Measurements from ENCODE around the gene PRDM7.
"Not testable (repeated sequence)": the region's sequence is repeated elsewhere in the genome, so short reads cannot be mapped to it uniquely, and the experiment has no call there.

DNA sequence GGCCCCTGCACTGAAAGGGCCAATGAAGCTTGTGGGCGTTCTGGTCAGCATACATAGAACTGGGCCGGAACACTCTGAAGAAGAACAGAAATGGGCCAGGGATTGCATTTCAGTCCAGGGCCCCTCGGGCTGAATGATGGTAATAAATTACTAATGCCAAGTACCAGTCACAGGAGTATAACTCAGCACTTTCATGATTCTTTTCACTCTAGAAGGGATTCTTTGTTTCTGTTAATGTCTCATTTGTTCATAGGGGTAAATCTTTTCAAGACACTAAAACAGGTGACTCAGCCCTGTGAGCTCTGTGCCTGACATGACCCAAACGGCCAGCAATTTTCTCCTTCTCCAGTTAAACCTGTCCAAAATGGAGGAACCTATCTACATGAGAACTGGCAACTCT is 15.7 kb upstream of the PRDM7 start:
- TF ChIP-seq FOXJ3 (CRISPR knock-in tag; IDR thresholded peaks at IDR 0.05; ENCODE audit: borderline replicate concordance); NR3C1 (CRISPR knock-in tag; conservative IDR thresholded peaks at IDR 0.05; ENCODE audit: low read depth); NR2C2 (CRISPR knock-in tag; IDR thresholded peaks at IDR 0.05); KAT7 (CRISPR knock-in tag; IDR thresholded peaks at IDR 0.05; ENCODE audit: borderline replicate concordance); IRF2 (CRISPR knock-in tag; IDR thresholded peaks at IDR 0.05; ENCODE audit: borderline replicate concordance, low read depth); ZNF138 (CRISPR knock-in tag; conservative IDR thresholded peaks at IDR 0.05); ZNF232 (CRISPR knock-in tag; IDR thresholded peaks at IDR 0.05); NR1H2 (CRISPR knock-in tag; IDR thresholded peaks at IDR 0.05); TEAD4 (CRISPR knock-in tag; IDR thresholded peaks at IDR 0.05); GABPB1 (CRISPR knock-in tag; IDR thresholded peaks at IDR 0.05); CREM (CRISPR knock-in tag; IDR thresholded peaks at IDR 0.05): not testable (repeated sequence)
- TF ChIP-seq, protein P1, sequence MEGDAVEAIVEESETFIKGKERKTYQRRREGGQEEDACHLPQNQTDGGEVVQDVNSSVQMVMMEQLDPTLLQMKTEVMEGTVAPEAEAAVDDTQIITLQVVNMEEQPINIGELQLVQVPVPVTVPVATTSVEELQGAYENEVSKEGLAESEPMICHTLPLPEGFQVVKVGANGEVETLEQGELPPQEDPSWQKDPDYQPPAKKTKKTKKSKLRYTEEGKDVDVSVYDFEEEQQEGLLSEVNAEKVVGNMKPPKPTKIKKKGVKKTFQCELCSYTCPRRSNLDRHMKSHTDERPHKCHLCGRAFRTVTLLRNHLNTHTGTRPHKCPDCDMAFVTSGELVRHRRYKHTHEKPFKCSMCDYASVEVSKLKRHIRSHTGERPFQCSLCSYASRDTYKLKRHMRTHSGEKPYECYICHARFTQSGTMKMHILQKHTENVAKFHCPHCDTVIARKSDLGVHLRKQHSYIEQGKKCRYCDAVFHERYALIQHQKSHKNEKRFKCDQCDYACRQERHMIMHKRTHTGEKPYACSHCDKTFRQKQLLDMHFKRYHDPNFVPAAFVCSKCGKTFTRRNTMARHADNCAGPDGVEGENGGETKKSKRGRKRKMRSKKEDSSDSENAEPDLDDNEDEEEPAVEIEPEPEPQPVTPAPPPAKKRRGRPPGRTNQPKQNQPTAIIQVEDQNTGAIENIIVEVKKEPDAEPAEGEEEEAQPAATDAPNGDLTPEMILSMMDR (IDR thresholded peaks at IDR 0.05): not testable (repeated sequence)
- TF ChIP-seq, protein P2, sequence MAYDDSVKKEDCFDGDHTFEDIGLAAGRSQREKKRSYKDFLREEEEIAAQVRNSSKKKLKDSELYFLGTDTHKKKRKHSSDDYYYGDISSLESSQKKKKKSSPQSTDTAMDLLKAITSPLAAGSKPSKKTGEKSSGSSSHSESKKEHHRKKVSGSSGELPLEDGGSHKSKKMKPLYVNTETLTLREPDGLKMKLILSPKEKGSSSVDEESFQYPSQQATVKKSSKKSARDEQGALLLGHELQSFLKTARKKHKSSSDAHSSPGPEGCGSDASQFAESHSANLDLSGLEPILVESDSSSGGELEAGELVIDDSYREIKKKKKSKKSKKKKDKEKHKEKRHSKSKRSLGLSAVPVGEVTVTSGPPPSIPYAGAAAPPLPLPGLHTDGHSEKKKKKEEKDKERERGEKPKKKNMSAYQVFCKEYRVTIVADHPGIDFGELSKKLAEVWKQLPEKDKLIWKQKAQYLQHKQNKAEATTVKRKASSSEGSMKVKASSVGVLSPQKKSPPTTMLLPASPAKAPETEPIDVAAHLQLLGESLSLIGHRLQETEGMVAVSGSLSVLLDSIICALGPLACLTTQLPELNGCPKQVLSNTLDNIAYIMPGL (CRISPR knock-in tag; IDR thresholded peaks at IDR 0.05): not testable (repeated sequence)
- TF ChIP-seq, protein P3, sequence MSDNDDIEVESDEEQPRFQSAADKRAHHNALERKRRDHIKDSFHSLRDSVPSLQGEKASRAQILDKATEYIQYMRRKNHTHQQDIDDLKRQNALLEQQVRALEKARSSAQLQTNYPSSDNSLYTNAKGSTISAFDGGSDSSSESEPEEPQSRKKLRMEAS (CRISPR knock-in tag; IDR thresholded peaks at IDR 0.05): not testable (repeated sequence)

Measured in WTC11 (cell line).